NCI-H1105 (cell line): ENCODE data around the gene ZNF287.

Experiments
- DNase-seq: peaks from one replicate; lab custom pipeline; 2025; lab: John Stamatoyannopoulos, UW

ZNF287 gene

GRCh38 chr17:16516594-16517051 is 52.4 kb downstream of the ZNF287 start:
- no peak for DNase-seq

GRCh38 chr17:16515933-16516332 is 53.1 kb downstream of the ZNF287 start:
- no peak for DNase-seq

GRCh38 chr17:16513873-16514272 is 55.1 kb downstream of the ZNF287 start:
- no peak for DNase-seq

GRCh38 chr17:16512011-16512410 is 57.0 kb downstream of the ZNF287 start:
- no peak for DNase-seq

- no peak for DNase-seq
These were observed 57.4 kb downstream of the ZNF287 start for GRCh38 chr17:16511593-16511992.

- no peak for DNase-seq
These were observed 61.0 kb downstream of the ZNF287 start for GRCh38 chr17:16507918-16508533.

DNA sequence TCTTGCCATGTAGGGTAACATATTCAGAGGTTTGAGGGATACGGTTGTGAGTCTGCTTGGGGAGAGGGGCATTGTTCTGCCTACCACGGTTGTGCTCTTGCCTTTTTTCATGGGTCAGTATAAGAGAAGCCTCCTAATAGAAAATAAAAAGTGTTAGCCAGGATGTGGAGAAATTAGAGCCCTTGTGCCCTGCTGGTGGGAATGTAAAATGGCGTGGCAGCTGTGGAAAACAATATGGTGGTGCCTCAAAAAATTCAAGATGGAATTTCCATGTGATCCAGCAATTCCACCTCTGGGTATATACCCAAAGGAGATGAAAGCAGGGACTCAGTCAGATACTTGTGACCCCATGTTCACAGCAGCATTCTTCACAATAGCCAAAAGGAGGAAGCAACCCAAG is 62.8 kb downstream of the ZNF287 start:
- DNase-seq = no peak

DNA sequence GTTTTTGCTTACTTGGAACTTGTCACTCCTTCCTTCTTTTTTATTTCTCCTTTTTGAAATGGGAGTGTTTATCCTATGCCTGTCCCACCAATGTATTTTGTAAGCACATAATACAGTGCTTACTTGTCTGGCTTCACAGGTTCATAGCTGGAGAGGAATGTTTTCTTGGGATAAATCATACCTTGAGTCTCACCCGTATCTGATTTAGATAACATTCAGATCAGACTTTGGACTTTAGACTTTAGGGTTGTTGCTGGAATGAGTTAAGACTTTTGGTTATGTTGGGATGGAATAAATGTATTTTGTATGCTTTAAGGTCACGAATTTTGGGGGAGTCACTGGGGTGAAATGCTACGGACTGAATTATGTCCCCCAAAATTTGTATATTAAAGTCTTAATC is 64.0 kb downstream of the ZNF287 start:
- no peak for DNase-seq
